GM12875 (cell line): ENCODE data around the gene TBC1D10B.

Experiments used
- H3K4me3 ChIP-seq: one replicate; pipeline ENCODE4 v1.5.1; 2011; ENCODE audit warnings: low read depth, low read length, control low read depth
- CTCF ChIP-seq: IDR thresholded peaks from 2 replicates; pipeline ENCODE4 v1.5.1; 2011; ENCODE audit warnings: low read depth, mild to moderate bottlenecking, control low read depth, inconsistent platforms, low read length, moderate library complexity, borderline replicate concordance; ENCODE audit not compliant: insufficient read depth

TBC1D10B gene

DNA sequence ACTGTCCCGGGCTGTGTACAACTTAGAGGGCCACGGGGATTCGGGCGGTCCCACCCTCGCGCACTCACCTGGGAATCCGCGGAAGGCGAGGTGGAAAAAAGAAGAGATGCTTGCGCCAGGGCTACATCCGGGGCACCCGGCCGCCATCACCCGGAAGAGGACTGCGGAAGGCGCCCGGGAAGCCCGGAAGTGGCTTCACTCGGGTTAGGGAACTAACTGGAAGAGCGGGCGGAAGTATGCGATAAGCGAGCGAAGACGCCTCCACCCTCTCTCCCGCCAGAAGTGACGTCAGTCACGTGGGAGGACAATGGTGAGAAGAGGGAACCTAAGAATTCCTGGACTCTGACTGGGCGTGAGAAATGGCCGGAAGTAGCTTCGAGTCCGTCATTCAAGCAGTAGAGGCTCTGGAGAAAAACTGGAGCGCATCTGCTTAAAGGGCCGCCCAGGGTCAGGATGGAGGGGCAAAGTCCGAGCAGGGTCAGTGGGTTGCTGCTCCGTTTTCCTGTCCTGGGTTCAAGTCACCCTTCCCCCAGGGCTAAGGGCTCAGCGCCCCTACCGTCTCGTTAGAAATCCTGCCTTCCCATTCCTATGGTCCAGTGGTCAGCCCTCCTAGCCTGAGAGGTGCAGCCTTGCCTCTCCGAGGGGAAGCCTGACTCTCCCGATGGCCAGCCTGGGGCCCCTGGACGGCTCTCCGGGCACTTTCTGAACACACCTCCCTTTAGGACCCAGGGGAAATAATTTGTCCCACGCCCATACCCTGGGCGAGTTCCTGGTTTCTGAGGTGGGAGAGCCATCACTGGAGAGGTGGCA is 14.9 kb downstream of the TBC1D10B start, which contains the start of gene CD2BP2:
Gene CD2BP2 (minus strand): TSS at position 165 of the 810 bp plus-strand sequence. CDS start 627 bp downstream, outside the sequence.
- H3K4me3 ChIP-seq, result peak within 1 kb of the TSS; percentile 77
- TF ChIP-seq CTCF, result no peak

DNA sequence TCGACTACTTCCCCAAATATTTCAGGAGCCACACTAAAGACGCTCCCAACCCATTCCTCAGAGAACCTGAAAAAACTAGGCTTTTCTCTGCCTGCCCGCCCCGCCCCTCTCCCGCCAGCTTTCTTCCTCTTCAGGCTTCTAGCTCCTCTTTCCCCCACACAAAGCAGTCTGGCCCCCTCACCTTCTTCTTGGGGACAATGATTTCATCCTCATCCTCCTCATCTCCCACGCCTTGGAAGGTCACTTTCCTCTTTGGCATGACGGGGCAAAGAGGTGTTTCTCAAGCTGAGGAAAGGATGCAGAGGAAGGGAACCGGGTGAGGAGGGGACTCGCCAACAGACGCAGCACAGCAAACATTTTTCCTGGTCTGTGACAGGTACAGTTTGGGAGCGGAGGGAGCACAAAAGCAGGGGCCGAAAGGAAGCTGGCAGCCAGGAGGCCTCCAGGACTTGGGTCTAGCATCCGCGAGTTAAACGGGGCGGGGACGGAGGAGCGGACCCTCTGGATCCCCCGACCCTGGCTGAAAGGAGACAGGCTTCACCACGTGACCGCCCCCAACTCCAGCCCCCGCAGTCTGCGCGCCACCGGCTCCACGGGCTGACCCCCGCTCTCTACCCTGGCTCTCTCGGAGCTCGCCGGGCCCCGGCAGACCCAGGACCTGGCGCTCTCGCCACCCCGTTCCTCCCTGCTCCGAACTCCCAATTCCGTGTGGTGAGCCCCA is 15.7 kb downstream of the TBC1D10B start:
- H3K4me3 ChIP-seq, result peak overlapping the region; percentile 77
- TF ChIP-seq CTCF, result no peak

DNA sequence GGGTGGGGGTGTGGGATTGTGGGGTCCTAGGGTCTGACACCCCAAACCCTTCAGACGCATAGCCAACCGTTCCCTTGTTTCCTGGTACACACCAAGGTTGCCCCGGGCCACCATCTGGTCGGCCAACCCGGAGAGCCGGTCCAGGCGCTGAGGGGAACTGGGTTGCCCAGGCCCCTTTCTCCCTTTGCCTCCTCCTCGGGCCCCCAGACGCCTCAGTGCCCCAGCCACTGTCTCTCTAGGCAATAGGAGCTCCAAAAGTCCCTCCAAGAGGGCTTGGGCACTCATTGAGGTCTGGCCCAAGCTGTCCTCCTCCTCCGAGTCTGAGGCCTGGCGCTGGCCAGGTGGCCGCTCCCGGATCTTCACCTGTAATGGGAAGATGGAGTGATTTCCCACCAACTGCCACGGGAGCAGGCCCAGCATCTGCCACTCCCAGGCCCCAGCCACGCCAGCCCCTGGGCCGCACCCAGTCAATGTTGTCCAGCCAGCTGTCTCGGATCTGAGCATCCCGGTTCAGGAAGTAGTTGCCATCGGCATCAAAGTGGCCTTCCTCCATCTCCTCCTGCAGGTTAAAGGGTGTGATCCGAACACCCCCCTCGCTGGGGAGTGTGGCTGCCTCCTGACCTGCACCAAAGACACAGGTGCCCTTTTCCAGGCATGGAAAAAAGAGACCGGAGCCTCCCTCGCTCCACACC is 16.7 kb downstream of the TBC1D10B start:
- no peak for TF ChIP-seq CTCF
- H3K4me3 ChIP-seq, result no peak overlapping the region

DNA sequence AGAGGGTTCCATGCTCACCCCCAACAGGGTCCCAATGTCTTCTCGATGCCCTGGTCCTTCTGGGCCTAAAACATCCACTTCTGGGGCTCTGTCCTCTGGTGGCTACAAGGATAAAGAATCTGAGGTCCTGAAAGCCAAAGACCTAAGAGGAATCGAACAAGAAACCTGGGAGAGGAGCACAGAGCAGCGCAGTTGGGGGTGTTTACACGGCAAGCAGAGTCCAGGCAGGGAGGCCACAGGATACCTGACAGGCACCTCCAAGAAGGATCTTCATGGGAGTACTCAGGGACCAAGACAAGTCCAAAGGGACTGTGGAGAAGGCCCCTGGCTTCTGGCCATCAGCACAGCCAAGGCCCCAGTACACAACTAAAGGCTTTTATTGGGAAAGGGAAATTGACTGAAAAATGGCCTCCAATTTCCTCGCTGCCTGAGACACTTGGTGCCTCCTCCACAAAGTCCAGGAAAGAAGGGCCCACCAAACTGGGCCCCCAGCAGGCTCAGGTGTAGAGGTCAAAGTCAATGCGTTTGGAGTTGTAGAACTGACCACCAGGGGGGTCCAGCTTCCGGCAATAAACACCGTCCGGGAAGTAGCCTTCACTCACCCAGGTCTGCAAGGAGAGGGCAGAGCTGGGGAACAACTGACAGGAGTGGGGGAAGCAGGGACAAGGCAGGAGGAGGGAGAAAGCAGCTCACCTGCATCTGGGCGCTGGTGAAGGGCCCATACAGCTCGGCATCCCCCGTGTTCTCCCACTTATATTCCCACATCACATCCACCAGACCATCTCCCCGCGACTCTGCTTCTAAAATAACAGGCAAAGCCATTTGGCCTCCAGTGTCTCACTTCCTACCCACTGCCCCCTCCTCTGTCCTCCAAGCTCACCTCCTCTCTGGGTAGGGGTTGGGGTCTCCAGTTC is 17.5 kb downstream of the TBC1D10B start:
- no peak for TF ChIP-seq CTCF
- H3K4me3 ChIP-seq, result no peak overlapping the region

DNA sequence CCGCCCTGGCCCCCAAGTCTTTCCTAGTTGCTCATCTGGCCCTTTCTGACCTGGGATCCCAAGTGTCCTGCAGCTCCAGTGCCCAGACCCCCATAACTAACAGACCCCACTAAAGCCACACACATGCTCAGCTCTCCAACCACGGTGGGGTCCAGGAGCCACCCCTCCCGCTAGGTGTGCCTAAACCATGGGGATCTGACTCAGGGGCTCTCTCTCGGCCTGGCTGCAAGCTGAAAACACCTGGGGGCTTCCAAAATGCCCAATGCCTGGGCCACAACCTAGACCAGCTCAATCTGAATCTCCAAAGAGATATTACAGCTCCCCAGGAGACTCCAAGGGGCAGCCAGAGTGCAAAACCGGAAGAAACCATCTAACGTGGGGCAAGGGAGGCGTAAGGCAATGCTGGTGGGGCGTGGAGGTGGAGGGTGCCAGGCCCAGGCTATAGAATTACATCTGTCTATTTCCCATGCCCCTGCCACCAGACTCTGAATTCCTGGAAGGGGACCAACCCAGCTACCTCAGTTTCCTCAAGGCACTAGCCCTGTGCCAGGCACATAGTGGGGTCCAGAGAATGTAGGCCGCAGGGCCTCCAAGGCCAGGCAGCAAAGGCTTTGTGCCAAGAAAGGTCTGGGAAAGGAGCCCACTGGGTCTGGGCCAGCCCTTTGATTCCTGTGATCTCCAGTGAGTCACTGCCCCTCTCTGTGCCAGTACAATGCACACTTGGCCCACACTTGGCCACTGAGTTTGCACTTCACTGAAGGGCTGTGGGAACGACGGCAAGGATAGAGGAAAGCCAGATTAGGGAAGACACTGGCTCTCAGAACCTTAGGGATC is 18.5 kb downstream of the TBC1D10B start:
- TF ChIP-seq CTCF, result no peak
- H3K4me3 ChIP-seq, result no peak overlapping the region
